ENCODE results near the gene TSPEAR. TPM values are rescaled to one million over a fixed set of nuclear protein-coding genes. Genes with fewer than 3 reads are reported as not detected.
"Not testable (repeated sequence)": the region's sequence is repeated elsewhere in the genome, so short reads cannot be mapped to it uniquely, and the experiment has no call there.

The TSPEAR gene
- total RNA-seq, 1 donor from 2014 or later: not detected

- Mint-ChIP-seq H3K4me1 (no peaks in the 10 kb centered on the region), H3K9me3 (no peaks in the 10 kb centered on the region), H3K36me3 (ENCODE audit: low read depth) (no peaks in the 10 kb centered on the region), H3K27ac (no peak overlapping the region), H3K27me3 (no peaks in the 10 kb centered on the region), H3K4me3 (no peak overlapping the region)
- intact Hi-C loops (cut with micrococcal nuclease): loop anchor here (1.0 to 10.0 kb wide), 3 partner anchors 225 to 365 kb away; no protein-coding TSS in a partner anchor
- no peak for DNase-seq
Observed at GRCh38 chr21:44510109-44510507, 201.3 kb downstream of the TSPEAR start.

DNA sequence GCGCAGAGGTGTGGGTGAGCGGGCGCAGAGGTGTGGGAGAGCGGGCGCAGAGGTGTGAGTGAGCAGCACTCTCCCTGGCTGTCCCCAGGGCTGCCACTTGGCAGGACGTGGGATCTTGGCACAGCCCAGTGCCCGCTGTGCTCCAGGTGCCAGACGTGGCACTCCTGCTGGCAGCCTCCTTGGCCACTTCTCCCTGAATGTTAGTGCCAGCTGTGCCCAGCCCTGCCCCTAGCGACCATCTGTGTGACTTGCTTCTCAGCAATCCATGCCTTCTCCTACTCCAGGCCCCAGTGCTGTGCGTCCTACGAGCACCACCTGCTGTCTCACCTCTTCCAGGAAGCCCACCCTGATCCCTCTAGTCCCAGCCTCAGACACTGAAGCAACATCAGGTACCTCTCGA is 201.8 kb downstream of the TSPEAR start:
- no peak for DNase-seq
- H3K4me3 Mint-ChIP-seq: no peak overlapping the region
- intact Hi-C loops (cut with micrococcal nuclease): no loop called here
- H3K9me3 Mint-ChIP-seq: no peaks in the 10 kb centered on the region
- H3K36me3 Mint-ChIP-seq (ENCODE audit: low read depth): no peaks in the 10 kb centered on the region
- no peaks in the 10 kb centered on the region for H3K27me3 Mint-ChIP-seq
- no peaks in the 10 kb centered on the region for H3K4me1 Mint-ChIP-seq
- no peak overlapping the region for H3K27ac Mint-ChIP-seq

DNA sequence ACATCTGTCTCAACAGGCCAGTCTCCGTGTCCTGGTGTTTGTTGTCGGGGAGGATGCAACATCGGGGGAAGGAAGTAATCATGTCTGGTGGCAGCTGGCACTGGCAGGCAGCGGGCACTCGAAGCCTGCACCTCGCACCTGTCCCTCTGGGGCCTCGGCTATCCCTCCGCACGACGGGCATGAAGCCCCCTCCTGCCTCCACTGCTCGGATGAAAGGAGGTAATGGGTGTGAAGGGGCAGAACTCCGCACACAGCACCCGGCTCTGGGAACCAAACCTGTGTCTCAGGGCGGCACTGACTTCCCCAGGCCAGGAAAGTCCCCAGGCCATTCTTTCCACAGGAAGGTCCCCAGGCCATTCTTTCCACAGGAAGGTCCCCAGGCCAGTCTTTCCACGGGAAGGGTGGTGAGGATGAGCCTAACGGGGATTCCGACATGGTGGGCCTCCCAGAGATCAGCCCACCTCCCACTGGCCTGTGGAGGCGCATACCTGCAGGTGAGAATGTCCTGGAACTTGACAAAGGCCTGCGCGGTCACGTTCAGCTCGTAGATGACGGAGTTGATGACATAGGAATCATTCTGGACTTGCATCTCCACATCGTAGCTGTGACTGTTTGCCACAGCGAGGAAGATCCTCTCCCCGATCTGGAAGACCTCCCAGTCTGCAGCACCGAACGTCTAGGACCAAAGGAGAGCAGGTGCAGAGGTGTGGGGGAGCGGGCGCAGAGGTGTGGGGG is 202.5 kb downstream of the TSPEAR start:
- H3K27ac Mint-ChIP-seq: no peak overlapping the region
- H3K27me3 Mint-ChIP-seq: no peaks in the 10 kb centered on the region
- intact Hi-C loops (cut with micrococcal nuclease): no loop called here
- H3K36me3 Mint-ChIP-seq (ENCODE audit: low read depth): no peaks in the 10 kb centered on the region
- no peak overlapping the region for H3K4me3 Mint-ChIP-seq
- H3K9me3 Mint-ChIP-seq: no peaks in the 10 kb centered on the region
- no peak for DNase-seq
- H3K4me1 Mint-ChIP-seq: peaks cover 4% of the 10 kb centered on the region

DNA sequence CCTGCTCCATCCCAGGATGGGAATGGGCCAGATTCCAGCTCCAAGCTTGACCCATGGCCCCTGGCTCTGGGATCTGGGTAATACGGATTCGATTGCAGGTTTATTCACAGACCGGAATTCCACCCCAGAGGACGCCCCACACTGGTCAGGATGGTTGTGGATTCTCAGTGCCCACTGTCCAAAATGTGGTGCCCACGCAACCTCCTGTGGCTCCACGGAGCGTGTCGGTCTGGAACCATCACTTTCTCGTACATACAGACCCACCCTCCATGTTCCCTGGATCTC is 203.0 kb downstream of the TSPEAR start:
- H3K4me1 Mint-ChIP-seq: peaks cover 4% of the 10 kb centered on the region
- DNase-seq: no peak
- no peak overlapping the region for H3K4me3 Mint-ChIP-seq
- no peaks in the 10 kb centered on the region for H3K27me3 Mint-ChIP-seq
- no peaks in the 10 kb centered on the region for H3K9me3 Mint-ChIP-seq
- intact Hi-C loops (cut with micrococcal nuclease): no loop called here
- no peaks in the 10 kb centered on the region for H3K36me3 Mint-ChIP-seq (ENCODE audit: low read depth)
- H3K27ac Mint-ChIP-seq: no peak overlapping the region

- no peak overlapping the region for H3K4me3 Mint-ChIP-seq
- no peaks in the 10 kb centered on the region for H3K9me3 Mint-ChIP-seq
- H3K4me1 Mint-ChIP-seq: peaks cover 4% of the 10 kb centered on the region
- no peak for DNase-seq
- no peaks in the 10 kb centered on the region for H3K27me3 Mint-ChIP-seq
- intact Hi-C loops (cut with micrococcal nuclease): no loop called here
- no peaks in the 10 kb centered on the region for H3K36me3 Mint-ChIP-seq (ENCODE audit: low read depth)
- H3K27ac Mint-ChIP-seq: no peak overlapping the region
Observed at GRCh38 chr21:44507673-44508425, 203.5 kb downstream of the TSPEAR start.

- H3K36me3 Mint-ChIP-seq (ENCODE audit: low read depth): no peaks in the 10 kb centered on the region
Observed at GRCh38 chr21:44506279-44507255, 204.8 kb downstream of the TSPEAR start.

GRCh38 chr21:44505673-44506278 is 205.6 kb downstream of the TSPEAR start:
- Mint-ChIP-seq H3K9me3 (no peaks in the 10 kb centered on the region), H3K4me3 (no peak overlapping the region), H3K27ac (no peak overlapping the region), H3K27me3 (peaks cover 1% of the 10 kb centered on the region), H3K36me3 (ENCODE audit: low read depth) (no peaks in the 10 kb centered on the region), H3K4me1 (peaks cover 4% of the 10 kb centered on the region)
- DNase-seq: no peak
- intact Hi-C loops (cut with micrococcal nuclease): no loop called here

More at GRCh38 chr21:44506279-44507255, 204.8 kb downstream of the TSPEAR start:
- intact Hi-C loops (cut with micrococcal nuclease): no loop called here
- Mint-ChIP-seq H3K4me1 (peaks cover 4% of the 10 kb centered on the region), H3K9me3 (no peaks in the 10 kb centered on the region), H3K27ac (no peak overlapping the region), H3K27me3 (peaks cover 1% of the 10 kb centered on the region), H3K4me3 (no peak overlapping the region)
- DNase-seq: no peak

- intact Hi-C loops (cut with micrococcal nuclease): no loop called here
- Mint-ChIP-seq H3K27ac (no peak overlapping the region), H3K4me3 (no peak overlapping the region), H3K9me3 (no peaks in the 10 kb centered on the region), H3K27me3 (peaks cover 1% of the 10 kb centered on the region), H3K36me3 (ENCODE audit: low read depth) (no peaks in the 10 kb centered on the region), H3K4me1 (peaks cover 4% of the 10 kb centered on the region)
- no peak for DNase-seq
Observed at GRCh38 chr21:44503901-44504399, 207.4 kb downstream of the TSPEAR start.

DNA sequence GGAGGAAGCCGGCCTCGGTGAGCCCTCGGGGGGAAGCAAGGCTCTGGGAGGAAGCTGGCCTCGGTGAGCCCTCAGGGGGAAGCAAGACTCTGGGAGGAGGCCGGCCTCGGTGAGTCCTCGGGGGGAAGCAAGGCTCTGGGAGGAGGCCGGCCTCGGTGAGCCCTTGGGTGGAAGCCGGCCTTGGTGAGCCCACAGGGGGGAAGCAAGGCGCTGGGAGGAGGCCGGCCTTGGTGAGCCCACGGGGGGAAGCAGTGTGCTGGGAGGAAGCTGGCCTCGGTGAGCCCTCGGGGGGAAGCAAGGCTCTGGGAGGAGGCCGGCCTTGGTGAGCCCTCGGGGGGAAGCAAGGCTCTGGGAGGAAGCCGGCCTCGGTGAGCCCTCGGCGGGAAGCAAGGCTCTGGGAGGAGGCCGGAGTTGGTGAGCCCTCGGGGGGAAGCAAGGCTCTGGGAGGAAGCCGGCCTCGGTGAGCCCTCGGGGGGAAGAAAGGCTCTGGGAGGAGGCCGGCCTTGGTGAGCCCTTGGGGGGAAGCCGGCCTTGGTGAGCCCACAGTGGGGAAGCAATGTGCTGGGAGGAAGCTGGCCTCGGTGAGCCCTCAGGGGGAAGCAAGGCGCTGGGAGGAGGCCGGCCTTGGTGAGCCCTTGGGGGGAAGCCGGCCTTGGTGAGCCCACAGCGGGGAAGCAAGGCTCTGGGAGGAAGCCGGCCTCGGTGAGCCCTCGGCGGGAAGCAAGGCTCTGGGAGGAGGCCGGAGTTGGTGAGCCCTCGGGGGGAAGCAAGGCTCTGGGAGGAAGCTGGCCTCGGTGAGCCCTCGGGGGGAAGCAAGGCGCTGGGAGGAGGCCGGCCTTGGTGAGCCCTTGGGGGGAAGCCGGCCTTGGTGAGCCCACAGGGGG is 208.1 kb downstream of the TSPEAR start:
- H3K27ac Mint-ChIP-seq; intact Hi-C loops (cut with micrococcal nuclease); H3K27me3 Mint-ChIP-seq; H3K9me3 Mint-ChIP-seq; H3K36me3 Mint-ChIP-seq (ENCODE audit: low read depth); H3K4me3 Mint-ChIP-seq; H3K4me1 Mint-ChIP-seq; DNase-seq: not testable (repeated sequence)

DNA sequence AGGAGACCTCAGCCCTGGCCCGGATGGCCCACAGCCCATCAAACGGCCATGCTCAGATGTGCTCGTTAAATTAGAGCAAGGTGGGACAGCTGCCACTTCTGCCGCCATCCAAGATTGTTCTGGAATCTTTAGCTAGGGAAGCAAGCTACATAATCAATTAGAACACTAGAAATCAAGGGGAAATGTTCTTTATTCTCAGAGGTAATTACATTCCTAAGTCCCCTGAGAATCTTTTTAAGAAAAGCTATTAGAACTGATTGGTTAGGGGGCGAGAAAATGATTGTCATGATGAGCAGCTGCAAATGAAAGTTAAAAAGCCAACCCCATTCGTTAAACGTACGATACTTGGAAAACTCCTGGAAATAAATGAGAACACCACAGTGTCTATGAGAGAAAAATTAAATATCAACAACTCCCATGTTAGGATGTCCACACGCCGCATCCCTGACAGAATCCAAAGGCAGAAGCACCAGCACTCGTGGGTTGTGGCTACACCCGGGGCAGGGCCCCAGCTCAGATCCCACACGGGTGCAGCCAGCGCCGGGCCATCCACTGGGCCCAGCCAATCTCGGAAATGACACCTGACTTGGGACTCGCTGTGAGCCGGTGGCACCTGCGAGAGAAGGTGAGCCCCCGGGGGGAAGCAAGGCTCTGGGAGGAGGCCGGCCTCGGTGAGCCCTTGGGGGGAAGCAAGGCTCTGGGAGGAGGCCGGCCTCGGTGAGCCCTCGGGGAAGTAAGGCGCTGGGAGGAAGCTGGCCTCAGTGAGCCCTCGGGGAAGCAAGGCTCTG is 209.0 kb downstream of the TSPEAR start:
- intact Hi-C loops (cut with micrococcal nuclease): no loop called here
- no peak for DNase-seq
- Mint-ChIP-seq H3K27ac (no peak overlapping the region), H3K4me3 (no peak overlapping the region), H3K36me3 (ENCODE audit: low read depth) (no peaks in the 10 kb centered on the region), H3K4me1 (peaks cover 6% of the 10 kb centered on the region), H3K9me3 (no peaks in the 10 kb centered on the region), H3K27me3 (peaks cover 4% of the 10 kb centered on the region)

- DNase-seq: no peak
- Mint-ChIP-seq H3K36me3 (ENCODE audit: low read depth) (no peaks in the 10 kb centered on the region), H3K4me3 (no peak overlapping the region), H3K27me3 (peaks cover 8% of the 10 kb centered on the region), H3K9me3 (no peaks in the 10 kb centered on the region), H3K4me1 (peaks cover 7% of the 10 kb centered on the region), H3K27ac (no peak overlapping the region)
- intact Hi-C loops (cut with micrococcal nuclease): no loop called here
Observed at GRCh38 chr21:44500111-44500510, 211.3 kb downstream of the TSPEAR start.

GRCh38 chr21:44499631-44500030 is 211.7 kb downstream of the TSPEAR start:
- no peak for DNase-seq
- Mint-ChIP-seq H3K27ac (no peak overlapping the region), H3K4me3 (no peak overlapping the region), H3K9me3 (no peaks in the 10 kb centered on the region), H3K27me3 (peaks cover 8% of the 10 kb centered on the region), H3K36me3 (ENCODE audit: low read depth) (no peaks in the 10 kb centered on the region), H3K4me1 (peaks cover 7% of the 10 kb centered on the region)
- intact Hi-C loops (cut with micrococcal nuclease): no loop called here
